Epidermal melanocyte (primary cell): Measurements from ENCODE around the gene RORB.

Experiments
- DNase-seq: peaks from one replicate; pipeline ENCODE4 v3.0.0; 2011; ENCODE audit warnings: low spot score; ENCODE audit not compliant: insufficient read length

Gene RORB

DNA sequence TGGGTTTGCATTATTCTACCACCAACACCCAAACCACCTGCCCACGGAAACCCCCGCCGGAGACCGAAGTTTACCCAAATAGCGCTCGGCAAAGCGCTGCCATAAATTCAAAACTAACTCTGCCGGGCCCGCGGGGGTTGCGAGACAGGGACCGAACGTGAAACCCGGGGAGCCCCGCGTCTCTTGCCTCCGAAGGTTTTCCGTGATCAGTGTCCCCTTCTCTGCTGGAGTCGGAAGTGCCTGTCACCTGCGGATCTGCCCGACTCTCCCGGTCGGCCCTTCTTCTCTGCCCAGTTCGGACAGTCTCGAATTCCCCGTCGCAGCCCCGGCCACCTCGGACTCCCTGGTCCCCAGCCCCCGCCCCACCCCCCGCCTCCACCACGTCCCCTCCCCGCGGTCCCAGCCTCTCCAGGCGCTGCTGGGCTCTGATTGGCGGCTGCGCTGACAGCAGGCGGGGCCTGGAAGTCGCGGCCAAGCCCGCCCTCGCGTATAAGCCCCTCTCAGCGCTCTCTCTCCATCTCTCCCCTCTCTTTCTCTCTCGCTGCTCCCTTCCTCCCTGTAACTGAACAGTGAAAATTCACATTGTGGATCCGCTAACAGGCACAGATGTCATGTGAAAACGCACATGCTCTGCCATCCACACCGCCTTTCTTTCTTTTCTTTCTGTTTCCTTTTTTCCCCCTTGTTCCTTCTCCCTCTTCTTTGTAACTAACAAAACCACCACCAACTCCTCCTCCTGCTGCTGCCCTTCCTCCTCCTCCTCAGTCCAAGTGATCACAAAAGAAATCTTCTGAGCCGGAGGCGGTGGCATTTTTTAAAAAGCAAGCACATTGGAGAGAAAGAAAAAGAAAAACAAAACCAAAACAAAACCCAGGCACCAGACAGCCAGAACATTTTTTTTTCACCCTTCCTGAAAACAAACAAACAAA is at the start of gene RORB:
Gene RORB, plus strand, starts transcription at position 517 of the 929 bp plus-strand sequence. CDS start 642 bp downstream, outside the sequence.
- peak; percentile 53 for DNase-seq

DNA sequence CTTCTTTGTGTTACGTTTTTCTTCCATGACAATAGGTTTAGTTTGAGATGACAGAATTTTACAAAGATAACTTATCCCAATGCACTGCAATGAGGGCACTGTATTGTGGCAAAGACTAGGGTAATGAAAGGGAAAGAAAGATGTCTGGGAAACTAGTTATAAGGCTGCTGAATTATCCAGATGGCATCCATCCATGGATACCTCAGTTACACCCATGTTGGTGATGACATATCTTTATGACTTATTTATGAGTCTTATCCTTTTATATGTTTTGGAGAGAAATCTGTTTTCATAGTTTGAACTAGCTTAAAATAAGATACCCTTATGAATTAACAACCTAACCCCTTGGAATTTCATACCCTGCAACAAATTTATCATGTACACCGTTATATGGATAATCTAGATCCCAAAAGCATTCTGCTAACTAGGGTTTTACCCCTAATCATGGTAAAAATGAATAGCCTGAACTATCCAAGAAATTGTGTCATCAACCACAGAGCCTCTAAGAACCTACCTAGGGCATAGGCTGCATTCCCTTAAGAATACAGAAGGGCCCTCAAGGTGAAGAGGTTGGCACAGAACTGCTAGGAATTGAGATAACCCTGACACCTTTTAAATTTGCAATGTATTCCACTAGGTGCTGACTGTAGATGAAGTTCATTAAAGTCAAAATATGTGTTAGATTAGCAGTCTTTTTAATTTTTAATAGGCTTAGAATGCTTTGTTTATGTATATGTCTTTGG is 49.5 kb upstream of the RORB start:
- DNase-seq, result no peak

DNA sequence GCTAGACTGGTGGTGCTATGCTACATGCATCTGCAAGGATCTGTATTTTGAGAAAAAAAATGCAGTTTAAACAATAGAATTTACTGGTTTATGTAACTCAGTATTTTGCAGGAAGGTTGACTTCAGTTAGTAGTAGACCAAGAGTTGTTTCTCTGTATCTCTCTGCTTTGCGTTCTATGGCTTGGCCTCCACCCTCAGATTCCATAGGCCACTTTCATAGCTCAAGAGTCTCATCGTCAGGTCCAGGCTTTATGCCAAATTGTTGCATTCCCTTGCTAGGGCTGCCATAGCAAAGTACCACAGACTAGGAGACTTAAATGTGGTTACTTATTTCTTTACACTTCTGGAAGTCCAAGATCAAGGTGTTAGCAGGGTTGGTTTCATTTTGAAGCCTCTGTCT is 48.1 kb upstream of the RORB start:
- no peak for DNase-seq

DNA sequence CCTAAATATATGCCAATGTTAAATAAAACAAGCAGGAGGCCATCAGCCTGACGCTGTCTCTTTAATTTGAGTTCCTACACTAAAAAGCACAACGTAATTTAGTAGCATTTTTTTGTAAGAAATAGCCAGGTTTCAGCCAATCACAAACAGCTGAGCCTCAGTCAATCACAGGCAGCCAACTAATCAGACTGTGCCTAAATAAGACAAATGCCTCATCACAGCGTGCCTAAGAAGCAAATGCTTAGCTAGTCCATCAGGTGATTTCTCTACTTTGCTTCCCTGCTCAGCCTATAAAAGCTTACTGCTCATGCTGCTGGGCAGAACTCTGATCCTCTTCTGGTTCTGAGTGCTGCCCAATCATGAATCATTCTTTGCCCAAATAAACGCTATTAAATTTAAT is 38.3 kb upstream of the RORB start:
- no peak for DNase-seq

DNA sequence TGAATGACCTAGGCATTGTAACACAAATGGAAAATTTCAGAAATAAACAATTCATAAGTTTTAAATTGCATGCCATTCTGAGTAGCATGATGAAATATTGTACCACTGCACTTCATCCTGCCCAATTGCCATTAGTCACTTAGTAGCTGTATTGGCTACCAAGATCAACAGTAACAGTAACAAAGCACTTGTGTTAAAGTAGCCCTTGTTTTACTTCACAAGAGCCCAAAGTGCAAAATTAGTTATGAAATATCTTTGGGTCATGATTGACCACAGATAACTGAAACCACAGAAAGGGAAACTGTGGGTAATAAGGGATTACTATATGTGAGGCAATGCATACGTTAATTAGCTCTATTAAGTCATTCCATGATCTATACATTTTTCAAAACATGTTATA is 33.3 kb upstream of the RORB start:
- DNase-seq, result no peak

DNA sequence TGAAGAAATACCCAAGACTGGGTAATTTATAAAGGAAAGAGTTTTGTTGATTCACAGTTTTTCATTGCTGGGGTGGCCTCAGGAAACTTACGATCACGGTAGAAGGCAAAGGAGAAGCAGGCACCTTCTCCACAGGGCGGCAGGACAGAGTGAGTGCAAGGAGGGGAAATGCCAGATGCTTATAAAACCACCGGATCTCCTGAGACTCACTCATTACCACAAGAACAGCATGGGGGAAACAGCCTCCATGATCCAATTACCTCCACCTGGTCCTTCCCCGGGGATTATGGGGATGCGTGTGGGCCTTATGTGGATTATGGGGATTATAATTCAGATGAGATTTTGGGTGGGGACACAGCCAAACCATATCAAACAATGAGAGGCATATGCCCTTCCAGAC is 18.5 kb upstream of the RORB start:
- DNase-seq, result no peak

DNA sequence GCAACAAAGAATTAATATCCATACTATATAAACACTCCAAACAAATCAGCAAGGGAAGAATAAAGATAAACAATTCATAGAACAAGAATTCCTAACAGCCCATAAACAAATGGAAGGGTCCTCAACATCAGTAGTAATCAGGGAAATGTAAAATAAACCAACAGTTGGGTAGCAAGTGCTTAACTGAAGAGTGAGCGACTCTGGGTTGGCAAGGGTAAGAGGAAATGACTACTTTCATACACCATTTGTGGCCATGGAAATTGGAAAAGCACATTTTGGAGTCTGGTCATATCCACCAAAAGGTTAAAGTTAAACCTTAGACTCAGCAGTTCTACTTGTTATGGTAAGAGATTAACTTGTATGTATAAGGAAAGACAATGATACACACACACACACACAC is 17.4 kb upstream of the RORB start:
- DNase-seq, result no peak

DNA sequence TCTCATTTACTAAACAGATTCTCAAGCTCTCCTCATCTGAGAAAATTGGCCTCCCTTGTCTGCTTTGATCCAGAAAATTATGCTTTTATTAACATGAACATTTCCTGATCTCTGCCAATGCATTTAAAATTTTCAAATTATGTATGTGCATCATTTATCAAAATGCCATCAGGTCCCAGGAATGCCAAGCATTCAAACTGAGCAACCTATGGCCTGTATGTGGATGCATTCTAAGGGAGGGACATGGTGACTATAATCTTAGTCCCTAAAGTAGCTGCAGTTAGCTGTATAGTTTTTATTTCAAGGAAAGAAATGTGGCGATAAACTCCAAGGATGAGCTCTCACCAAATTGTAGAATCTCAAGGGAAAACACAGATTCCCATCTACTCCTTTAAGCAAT is 9.7 kb upstream of the RORB start:
- DNase-seq, result no peak

DNA sequence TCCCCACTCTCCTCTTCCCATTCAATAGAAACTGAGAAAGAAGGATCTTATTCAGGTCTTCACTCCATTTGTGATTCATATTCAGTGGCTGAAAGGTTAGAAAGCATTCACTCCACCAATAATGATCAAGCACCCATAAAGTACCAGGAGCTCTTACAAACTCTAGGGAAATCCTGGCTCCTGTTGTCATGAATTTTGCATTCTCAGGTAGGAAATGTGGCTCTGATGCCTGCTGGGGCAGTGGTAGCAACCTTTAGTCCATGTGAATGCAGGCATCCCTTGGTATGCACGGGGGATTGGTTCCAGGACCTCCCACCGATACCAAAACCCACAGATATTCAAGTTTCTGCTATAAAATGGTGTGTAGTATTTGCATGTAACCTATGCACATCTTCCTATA is 3.6 kb upstream of the RORB start:
- no peak for DNase-seq

DNA sequence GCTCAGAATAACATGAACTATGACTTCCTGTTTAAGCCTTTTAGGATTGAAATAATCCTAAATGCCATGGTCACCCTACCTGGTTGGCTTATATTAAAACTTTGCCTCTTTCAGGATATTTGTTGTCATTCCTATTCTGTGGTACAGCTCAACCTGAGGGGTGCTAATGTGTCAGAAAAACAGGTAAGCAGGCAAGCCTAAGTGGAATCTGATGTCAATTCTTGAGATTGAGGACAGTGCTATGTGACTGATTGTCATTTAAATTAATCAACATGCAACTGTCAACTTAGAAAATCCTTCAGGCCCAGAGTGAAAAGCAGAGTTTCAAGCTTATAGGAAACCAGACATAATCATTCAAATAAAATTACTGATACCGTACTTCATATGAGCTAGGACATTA is 2.6 kb upstream of the RORB start:
- DNase-seq, result no peak

DNA sequence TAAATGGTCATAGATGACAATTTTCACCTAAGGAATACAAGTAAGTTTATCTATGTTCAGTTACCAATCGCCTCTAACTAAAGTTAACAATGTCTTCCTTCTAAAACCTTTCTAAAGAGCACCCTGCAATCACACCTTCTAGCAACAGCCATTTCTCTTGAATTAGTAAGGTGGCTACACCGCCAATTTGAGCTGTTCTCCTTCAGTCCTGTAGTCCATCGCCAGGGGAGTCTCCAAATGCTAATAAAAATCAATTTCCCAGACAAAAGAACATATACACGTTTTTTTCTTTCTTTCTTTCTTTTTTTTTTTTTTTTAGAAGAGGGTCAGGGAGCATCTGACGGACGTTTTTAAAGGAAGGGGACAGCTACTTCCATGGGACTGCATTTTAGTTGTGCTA is 729 bp upstream of the RORB start:
- no peak for DNase-seq

DNA sequence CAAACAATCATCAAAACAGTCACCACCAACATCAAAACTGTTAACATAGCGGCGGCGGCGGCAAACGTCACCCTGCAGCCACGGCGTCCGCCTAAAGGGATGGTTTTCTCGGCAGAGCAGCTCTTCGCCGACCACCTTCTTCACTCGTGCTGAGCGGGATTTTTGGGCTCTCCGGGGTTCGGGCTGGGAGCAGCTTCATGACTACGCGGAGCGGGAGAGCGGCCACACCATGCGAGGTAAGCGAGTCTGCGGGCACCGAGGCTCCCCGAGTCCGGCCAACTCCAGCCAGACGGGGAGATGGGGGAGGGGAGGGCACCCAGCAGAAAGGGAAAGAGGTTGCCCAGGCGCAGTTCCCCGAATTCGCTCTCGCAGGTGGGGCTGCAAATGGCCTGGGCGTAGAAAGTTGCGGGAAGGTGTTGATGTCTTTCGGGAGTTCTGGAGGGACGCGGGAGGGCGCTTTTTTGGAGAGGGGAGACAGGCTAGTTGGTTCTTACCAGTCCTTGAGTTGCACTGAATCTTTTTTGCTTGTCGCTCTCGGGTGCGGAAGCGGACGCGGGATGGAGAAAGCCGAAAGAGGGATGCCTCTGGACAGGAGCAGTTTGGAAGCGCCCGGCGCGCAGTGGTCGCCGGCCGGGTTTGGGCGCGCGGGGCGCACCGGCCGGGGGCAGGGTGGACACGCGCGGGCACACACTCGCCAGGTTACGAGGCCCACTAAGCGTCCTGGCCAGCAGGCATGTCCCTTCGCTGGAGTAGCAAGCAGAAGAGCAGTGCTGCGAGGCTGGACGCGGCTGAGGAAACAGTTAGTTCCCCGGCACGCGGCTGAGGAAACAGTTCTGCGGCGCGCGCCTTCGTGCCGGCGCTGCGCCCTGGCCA is 849 bp downstream of the RORB start:
- no peak for DNase-seq

DNA sequence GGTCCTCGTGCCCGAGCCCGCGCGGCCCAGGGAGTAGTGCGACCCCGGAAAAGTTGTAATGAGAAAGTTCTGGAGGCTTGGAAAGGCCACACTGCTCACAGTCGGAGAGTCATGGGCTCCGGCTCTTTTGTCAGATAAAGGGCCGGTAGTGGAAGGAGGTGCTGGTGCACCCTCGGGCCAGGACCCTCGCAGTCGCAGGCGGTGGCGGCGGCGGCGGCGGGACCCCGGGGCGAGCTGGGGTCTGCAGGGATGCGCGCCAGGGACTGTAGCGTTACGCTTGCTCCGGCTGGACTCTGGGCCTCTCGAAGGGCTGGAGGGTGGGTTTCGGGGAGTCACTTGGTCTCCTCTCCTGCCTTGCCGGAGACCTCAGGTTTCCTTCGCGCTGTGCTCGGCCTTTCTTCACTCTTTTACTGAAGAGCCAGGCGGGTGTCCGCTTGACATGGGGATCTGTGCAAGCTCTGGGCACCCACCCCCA is 1.5 kb downstream of the RORB start:
- DNase-seq, result no peak

DNA sequence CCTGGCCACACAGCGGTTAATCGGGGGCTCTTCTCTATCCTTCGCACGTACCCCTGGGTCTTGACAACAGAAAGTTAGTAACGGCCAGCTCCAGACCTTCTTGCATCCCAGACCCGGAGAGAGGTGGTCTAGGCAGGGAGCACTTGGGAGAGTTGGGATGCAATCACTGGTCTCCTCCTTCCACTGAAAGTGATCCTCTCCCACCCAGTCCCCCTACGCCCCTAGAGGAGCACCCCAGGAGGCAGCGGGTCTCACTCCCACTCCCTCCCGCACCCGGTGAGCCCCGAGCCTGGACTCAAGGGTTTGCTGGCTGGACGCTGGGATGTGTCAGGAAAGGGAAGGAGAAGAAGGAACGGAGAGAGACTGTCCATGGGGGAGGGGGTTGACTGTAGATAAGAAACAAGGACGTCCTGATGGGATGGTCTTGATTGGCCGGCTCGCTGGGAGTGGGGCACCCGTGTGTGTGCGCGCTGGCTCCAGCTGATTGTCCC is 2.0 kb downstream of the RORB start:
- no peak for DNase-seq

DNA sequence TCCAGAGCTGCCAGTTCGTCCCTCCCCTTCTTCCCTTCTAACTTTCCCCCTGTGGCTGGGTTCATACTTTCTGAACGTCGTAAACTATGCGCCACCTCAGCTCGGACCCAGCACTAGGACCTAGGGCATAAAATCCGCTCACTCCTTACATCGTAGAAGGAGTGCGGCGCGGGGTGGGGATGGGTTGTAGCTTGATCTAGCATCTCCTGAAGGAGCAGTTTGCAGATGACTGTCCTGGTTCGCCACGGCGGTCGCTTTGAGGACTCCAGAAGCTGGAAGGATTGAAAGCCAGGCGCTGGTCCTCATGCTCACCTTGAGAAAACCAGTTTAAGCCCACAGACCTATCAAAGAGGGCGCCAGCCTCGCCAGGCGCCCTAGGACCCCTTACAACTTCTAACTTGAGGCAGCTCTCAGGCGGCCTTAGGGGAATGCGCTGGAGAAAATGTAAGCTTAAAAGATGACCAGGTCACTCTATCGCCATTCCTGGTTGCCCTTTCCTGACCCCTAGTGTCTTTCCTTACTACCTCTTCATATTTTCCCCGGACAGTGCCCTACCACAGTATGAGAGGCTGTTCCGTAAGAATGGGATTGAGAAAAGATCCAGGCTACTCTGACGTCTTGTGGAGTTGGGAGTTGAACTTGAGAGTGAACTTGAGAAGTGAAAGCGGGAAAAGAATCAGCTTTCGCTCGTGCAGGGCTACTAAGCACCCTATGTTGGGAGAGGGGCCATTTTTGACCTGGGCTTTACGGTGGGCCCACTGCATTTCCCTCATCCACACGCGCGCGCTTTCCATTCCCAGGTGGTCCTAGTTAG is 2.8 kb downstream of the RORB start:
- DNase-seq, result no peak

DNA sequence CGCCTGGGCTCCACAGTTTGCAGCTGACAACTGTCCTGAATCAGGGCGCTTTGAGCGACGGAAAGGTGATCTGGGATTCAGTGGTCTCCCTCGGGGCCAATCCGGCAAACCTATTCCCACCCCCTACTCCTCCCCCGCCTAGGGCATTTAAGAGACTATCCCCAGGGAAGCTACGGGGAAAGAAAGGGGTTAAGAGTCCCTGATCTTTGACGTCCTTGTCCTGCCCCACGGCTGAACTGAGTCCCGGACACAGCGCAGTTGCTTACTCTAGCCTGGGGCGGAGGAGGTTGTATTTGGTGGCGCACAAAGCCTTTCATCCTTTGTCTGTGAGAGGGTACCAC is 3.4 kb downstream of the RORB start:
- DNase-seq, result no peak

DNA sequence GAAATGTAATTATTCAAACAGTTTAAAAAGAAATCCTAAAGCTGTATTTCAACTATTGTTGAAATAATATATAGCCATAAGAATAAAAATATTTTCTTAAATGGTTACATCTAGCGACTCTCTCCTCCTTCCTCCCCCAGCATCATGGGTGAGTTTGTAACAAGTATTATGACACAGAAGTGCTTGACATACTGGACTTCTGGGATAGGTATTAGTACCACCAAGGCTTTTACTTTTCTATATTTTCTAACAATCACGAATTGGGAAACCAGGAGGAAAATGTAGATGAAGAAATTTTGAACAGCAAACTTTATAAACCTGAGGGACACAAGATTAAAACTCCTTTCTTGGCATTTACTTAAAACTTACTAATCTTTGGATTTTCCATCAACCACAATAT is 4.4 kb downstream of the RORB start:
- no peak for DNase-seq

DNA sequence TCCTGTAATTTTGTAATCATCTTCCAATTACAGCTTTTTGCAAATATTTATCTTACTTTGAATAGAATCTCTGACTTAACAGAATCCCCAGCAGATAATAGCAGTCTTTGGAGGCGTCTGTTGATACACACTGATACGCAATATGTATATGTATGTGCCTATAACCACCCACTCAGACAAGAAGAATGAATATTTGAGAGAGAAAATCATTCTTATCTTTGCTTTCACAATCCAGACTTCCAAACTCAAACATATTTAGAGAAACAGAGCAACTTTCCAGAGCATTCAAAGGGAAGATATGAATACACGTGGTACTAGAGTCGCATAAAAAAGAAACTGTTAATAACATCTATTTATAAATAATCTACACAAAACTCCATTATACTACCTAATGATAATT is 6.1 kb downstream of the RORB start:
- DNase-seq, result no peak

DNA sequence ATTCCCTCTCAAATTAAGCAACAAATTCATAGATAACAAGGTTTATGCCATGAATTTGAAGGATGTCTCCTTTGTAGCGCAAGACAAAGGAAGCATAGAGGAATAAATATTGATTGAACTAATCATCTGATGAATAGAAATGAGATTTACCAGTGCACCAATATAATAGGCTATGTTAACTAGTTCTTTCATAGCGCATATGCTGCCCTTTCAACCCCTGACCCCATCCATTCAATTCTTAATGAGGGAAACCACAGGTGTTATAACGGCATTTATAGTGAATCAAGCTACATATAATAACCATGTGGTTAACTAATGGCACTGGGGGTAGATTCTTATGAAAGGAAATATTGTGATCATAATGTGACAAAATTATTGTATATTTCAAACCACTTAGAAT is 6.5 kb downstream of the RORB start:
- no peak for DNase-seq

DNA sequence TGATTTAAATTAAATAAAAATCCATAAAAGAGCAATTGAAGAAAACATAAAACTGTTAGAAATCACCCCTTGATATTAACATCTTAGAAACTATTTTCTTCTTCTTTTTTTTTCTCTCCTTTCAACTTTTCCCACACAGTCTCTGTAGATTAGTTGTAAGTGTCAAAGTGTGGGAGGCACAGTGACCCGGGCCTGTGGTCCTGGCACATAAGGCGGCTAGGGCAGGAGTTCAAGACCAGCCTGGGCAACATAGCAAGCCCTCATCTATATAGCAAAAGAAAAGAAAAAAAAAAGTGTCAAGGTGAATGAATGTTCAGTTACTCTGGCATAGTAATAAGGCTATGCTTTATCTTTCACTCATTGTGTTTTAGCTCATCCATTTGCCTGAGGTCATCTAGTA is 14.2 kb downstream of the RORB start:
- no peak for DNase-seq

DNA sequence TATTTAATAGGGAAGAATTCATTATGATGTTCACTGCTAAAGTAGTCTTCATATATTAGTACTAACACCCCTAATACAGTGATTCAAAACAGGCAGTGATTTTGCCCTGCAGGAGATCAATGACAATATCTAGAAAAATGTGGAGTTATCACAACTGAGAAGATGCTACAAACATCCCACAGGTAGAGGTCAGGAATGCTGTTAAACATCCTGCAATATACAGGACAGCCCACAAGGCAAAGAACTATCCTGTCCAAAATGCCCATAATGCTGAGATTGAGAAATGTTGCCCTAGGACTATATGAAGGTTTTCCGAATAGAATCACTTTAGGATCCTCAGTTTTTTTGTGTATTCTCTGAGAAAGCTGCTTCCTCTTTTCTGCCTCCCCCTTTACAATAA is 15.3 kb downstream of the RORB start:
- no peak for DNase-seq
